GM23248 (cell line): Measurements from ENCODE around the gene FRS3. TPM values are rescaled to one million over a fixed set of nuclear protein-coding genes. Genes with fewer than 3 reads are reported as not detected.

Source experiments
- DNase-seq: peaks from one replicate; pipeline ENCODE4 v3.0.0-alpha.2; 2015
- H2AFZ ChIP-seq: fragments of 200-600 bp; sonication (generic); 2 replicates; pipeline ENCODE4 v1.6.1; 2016; ENCODE audit warnings: antibody characterized with exemption
- H3F3A ChIP-seq: fragments of 200-600 bp; sonication (generic); 2 replicates; pipeline ENCODE4 v1.6.1; 2016; ENCODE audit warnings: mild to moderate bottlenecking, antibody characterized with exemption, mixed run types; ENCODE audit not compliant: insufficient read depth
- H3K27ac ChIP-seq: fragments of 200-600 bp; sonication (generic); 2 replicates; pipeline ENCODE4 v1.5.1; 2016; ENCODE audit warnings: mild to moderate bottlenecking
- H3K27me3 ChIP-seq: fragments of 200-600 bp; sonication (generic); replicated peaks from 2 replicates; pipeline ENCODE4 v1.6.1; 2016; ENCODE audit warnings: mild to moderate bottlenecking; ENCODE audit not compliant: insufficient read depth
- H3K36me3 ChIP-seq: fragments of 200-600 bp; sonication (generic); 2 replicates; pipeline ENCODE4 v1.6.1; 2016; ENCODE audit warnings: low read depth, mild to moderate bottlenecking
- H3K4me1 ChIP-seq: fragments of 200-600 bp; sonication (generic); 2 replicates; pipeline ENCODE4 v1.6.1; 2016; ENCODE audit warnings: mild to moderate bottlenecking; ENCODE audit not compliant: insufficient read depth
- H3K4me2 ChIP-seq: fragments of 200-600 bp; sonication (generic); one replicate; pipeline ENCODE4 v1.6.1; 2016; ENCODE audit warnings: mild to moderate bottlenecking; ENCODE audit not compliant: unreplicated experiment
- H3K4me3 ChIP-seq: fragments of 200-600 bp; sonication (generic); 2 replicates; pipeline ENCODE4 v1.5.1; 2016; ENCODE audit warnings: mild to moderate bottlenecking
- H3K79me2 ChIP-seq: fragments of 200-600 bp; sonication (generic); 2 replicates; pipeline ENCODE4 v1.6.1; 2016; ENCODE audit warnings: mild to moderate bottlenecking; ENCODE audit not compliant: insufficient read depth
- H3K9ac ChIP-seq: fragments of 200-600 bp; sonication (generic); 2 replicates; pipeline ENCODE4 v1.6.1; 2016; ENCODE audit warnings: mild to moderate bottlenecking
- H3K9me2 ChIP-seq: fragments of 200-600 bp; sonication (generic); 2 replicates; pipeline ENCODE4 v1.6.1; 2016; ENCODE audit warnings: mixed run types, mild to moderate bottlenecking, moderate library complexity; ENCODE audit not compliant: insufficient read depth
- H3K9me3 ChIP-seq: fragments of 200-600 bp; sonication (generic); one replicate; pipeline ENCODE4 v1.6.1; 2017; ENCODE audit warnings: low read depth
- H4K20me1 ChIP-seq: fragments of 200-600 bp; sonication (generic); 2 replicates; pipeline ENCODE4 v1.6.0; 2016; ENCODE audit not compliant: insufficient read depth
- EZH2 ChIP-seq: fragments of 200-600 bp; sonication (generic); IDR thresholded peaks from 2 replicates; pipeline ENCODE4 v1.6.1; 2018; ENCODE audit warnings: antibody characterized with exemption, mild to moderate bottlenecking; ENCODE audit not compliant: insufficient read depth, poor library complexity, severe bottlenecking
- EZH2phosphoT487 ChIP-seq: fragments of 200-600 bp; sonication (generic); IDR thresholded peaks from 2 replicates; pipeline ENCODE4 v1.6.1; 2018; ENCODE audit warnings: antibody characterized with exemption, moderate library complexity, mild to moderate bottlenecking, low read depth; ENCODE audit not compliant: insufficient read depth
- WGBS, 2 experiments: methylation state at CpG; one replicate each; pipeline ENCODE4 v1.1.6; 2015 to 2017; ENCODE audit warnings: low lambda C conversion rate in 2 of 2, low coverage in 1 of 2; ENCODE audit errors: missing lambda C conversion rate in 2 of 2; 5-methylcytosine and 5-hydroxymethylcytosine counted together
- in situ Hi-C: fragments of 300-500 bp; cut with MboI; formaldehyde crosslinking; loops from 2 replicates; pipeline ENCODE4 v1.15.0; 2020
- polyA plus RNA-seq: library from polyadenylated mRNA; unstranded; fragments of >200 nt; fragmentation: Nextera tagmentation; extraction: Ambion mirVana; gene quantifications from 2 replicates; pipeline ENCODE4 v1.2.1, GENCODE V29; 2016
- total RNA-seq: library from RNA; depleted of rRNA; stranded (reverse); fragments of >200 nt; shearing (Covaris generic); gene quantifications from 2 replicates; pipeline ENCODE4 v1.2.3, GENCODE V29; 2014

FRS3 gene
- total and polyA plus RNA-seq, 2 experiments from 2014 or later: 2.5 to 3.4 TPM

DNA sequence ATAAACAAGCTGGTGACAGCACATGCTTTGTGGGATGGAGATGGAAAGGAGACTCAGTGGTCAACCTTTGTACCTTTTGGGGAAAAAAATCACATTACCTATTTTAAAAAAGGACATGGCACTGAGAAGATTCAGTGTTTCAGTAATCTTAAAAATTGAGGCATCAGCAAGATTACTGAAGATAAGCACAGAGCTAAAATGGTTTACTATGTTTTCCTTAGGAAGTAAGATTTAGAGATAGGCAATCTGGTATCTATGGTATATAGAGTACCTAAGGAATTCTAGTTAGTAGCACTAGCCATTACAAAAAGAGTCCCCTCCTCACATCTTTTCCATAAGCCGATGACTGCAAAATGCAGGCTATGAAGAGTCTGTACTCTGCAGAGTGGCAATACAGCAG, 43.5 kb upstream of the FRS3 start:
- no peak overlapping the region for H3K4me2 ChIP-seq
- no peaks in the 10 kb centered on the region for H4K20me1 ChIP-seq
- no peak for DNase-seq
- no peak overlapping the region for H3K27ac ChIP-seq
- no peaks in the 10 kb centered on the region for H3K79me2 ChIP-seq
- no peaks in the 10 kb centered on the region for H3K9me2 ChIP-seq
- no peaks in the 10 kb centered on the region for H3F3A ChIP-seq
- no peak overlapping the region for H3K4me3 ChIP-seq
- no peak overlapping the region for H3K9ac ChIP-seq
- H2AFZ ChIP-seq: no peak overlapping the region
- no peaks in the 10 kb centered on the region for H3K9me3 ChIP-seq
- WGBS, 2 experiments: 96 to 100% methylated on average over 1 of the region's 1 CpG
- in situ Hi-C loops: no loop called here
- TF ChIP-seq EZH2phosphoT487: no peak
- no peak for TF ChIP-seq EZH2
- no peaks in the 10 kb centered on the region for H3K27me3 ChIP-seq
- no peaks in the 10 kb centered on the region for H3K36me3 ChIP-seq
- H3K4me1 ChIP-seq: no peaks in the 10 kb centered on the region

DNA sequence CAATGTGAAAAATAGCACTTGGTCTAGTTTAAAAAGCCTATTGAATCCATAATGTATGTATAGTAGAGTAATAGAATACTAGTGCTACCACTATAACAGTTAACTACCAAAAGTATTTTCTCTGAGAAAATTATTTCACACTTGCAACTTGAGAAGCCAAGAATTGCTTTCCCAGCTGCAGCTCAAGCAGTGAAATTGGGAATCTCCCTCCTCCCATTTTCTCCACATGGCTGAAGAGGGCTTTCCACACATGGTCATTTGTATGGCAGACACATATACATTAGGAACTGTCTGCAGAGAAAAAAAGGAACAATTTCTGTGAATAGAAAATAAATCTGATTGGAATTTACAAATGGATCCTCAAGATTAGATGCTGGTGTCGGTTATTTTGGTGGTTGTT, 42.3 kb upstream of the FRS3 start:
- Histone ChIP-seq H4K20me1 (no peaks in the 10 kb centered on the region), H3K9me2 (no peaks in the 10 kb centered on the region), H3K9me3 (no peaks in the 10 kb centered on the region), H2AFZ (no peak overlapping the region), H3K36me3 (no peaks in the 10 kb centered on the region), H3K27me3 (no peaks in the 10 kb centered on the region), H3K27ac (no peak overlapping the region), H3K9ac (no peak overlapping the region), H3K4me2 (no peak overlapping the region), H3K4me3 (no peak overlapping the region), H3K79me2 (no peaks in the 10 kb centered on the region), H3K4me1 (no peaks in the 10 kb centered on the region), H3F3A (no peaks in the 10 kb centered on the region)
- TF ChIP-seq EZH2 (no peak), EZH2phosphoT487 (no peak)
- 88 to 93% methylated on average over 1 of the region's 1 CpG for WGBS, 2 experiments
- in situ Hi-C loops: no loop called here
- no peak for DNase-seq

DNA sequence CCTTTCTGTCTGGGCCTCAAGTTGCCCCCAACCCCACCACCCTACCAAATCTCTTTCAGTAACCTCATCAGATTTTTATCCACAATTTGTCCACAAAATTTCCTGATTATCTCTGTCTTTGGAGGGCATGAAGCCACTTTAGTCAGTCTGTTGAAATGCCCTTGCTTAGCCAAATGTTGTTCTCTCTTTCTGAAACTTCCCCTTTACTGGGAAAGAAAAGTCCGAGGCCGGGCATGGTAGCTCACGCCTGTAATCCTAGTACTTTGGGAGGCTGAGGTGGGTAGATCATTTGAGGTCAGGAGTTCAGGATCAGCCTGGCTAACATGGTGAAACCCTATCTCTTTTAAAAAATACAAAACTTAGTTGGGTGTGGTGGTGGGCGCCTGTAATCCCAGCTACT, 41.6 kb upstream of the FRS3 start:
- H2AFZ ChIP-seq: no peak overlapping the region
- no peaks in the 10 kb centered on the region for H3K9me3 ChIP-seq
- 93 to 96% methylated on average over 4 of the region's 4 CpGs for WGBS, 2 experiments
- H3K9ac ChIP-seq: no peak overlapping the region
- no peak overlapping the region for H3K4me3 ChIP-seq
- no peaks in the 10 kb centered on the region for H3K9me2 ChIP-seq
- no peak for DNase-seq
- H4K20me1 ChIP-seq: no peaks in the 10 kb centered on the region
- H3F3A ChIP-seq: no peaks in the 10 kb centered on the region
- no peaks in the 10 kb centered on the region for H3K27me3 ChIP-seq
- in situ Hi-C loops: no loop called here
- H3K27ac ChIP-seq: no peak overlapping the region
- no peaks in the 10 kb centered on the region for H3K4me1 ChIP-seq
- TF ChIP-seq EZH2 (no peak), EZH2phosphoT487 (no peak)
- no peaks in the 10 kb centered on the region for H3K36me3 ChIP-seq
- no peaks in the 10 kb centered on the region for H3K79me2 ChIP-seq
- no peak overlapping the region for H3K4me2 ChIP-seq

DNA sequence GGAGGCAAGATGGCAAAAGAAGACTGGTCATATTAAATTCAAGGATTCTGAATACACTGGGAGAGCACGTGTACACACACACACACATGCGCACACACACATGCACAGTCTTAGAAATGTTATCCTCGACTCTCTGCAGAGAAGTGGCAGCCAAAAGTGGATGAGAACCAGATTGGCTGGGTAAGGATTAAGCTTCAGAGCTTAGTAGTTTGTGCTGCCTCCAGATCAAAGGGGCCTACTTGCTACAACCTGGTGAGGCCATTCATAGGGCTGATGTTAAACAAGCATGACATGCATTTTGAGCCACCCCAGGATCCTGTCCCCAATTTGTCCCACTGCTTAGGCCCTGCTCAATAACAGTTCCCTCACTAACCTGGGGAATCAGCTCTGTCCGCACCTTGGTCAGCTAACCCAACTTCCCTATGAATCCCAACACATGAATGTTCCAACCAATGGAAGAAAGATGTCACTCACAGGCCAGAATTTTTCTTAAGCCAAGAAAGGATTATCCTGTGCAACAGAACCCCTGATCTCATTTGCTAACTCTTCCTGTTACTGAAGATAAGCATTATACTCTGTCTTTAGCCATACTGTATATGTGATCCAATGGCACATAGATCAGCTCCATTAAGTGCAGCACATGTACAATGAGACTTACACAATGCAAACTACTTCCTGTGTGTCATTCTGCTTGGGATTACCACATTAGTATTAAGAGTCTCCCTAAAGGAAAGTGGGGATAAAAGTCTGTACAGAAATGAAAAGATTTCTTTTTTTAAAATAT, 38.8 kb upstream of the FRS3 start:
- no peak overlapping the region for H3K4me3 ChIP-seq
- DNase-seq: peak; percentile 5
- H3F3A ChIP-seq: no peaks in the 10 kb centered on the region
- H3K4me1 ChIP-seq: no peaks in the 10 kb centered on the region
- no peaks in the 10 kb centered on the region for H3K79me2 ChIP-seq
- 65 to 75% methylated on average over 4 of the region's 4 CpGs for WGBS, 2 experiments
- H3K9ac ChIP-seq: no peak overlapping the region
- no peak overlapping the region for H3K27ac ChIP-seq
- no peaks in the 10 kb centered on the region for H3K27me3 ChIP-seq
- H3K4me2 ChIP-seq: no peak overlapping the region
- H3K9me2 ChIP-seq: no peaks in the 10 kb centered on the region
- in situ Hi-C loops: no loop called here
- H3K36me3 ChIP-seq: no peaks in the 10 kb centered on the region
- no peak overlapping the region for H2AFZ ChIP-seq
- no peaks in the 10 kb centered on the region for H3K9me3 ChIP-seq
- TF ChIP-seq EZH2phosphoT487: no peak
- no peak for TF ChIP-seq EZH2
- H4K20me1 ChIP-seq: no peaks in the 10 kb centered on the region
